Measurements from ENCODE around the gene POTEH.
"Not testable (repeated sequence)": the region's sequence is repeated elsewhere in the genome, so short reads cannot be mapped to it uniquely, and the experiment has no call there.

Gene POTEH

DNA sequence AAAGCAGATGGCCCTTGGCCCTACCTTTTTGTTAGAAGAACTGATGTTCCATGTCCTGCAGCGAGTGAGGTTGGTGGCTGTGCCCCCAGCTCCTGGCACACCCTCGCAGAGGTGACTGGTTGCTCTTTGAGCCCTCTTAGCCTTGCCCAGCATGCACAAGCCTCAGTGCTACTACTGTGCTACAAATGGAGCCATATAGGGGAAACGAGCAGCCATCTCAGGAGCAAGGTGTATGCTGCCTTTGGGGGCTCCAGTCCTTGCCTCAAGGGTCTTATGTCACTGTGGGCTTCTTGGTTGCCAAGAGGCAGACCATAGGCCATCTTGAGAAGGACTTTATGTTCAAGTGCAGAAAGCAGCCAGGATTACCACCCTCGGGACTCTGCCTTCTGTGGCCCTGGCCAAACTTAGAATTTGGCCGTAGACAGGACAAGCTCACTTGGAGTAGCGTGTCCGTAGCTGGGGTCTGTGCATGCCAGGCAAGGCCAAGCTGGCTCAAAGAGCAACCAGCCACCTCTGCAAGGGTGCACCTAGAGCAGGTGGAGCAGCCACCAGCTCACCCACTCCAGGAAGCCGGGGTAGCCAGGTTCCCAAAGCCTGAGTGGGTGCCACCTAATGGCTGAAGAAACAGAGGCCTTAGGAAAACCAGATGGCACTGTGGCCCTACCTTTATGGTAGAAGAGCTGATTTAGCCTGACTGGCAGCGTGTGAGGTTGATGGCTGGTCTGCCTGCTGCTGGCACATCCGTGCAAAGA is 48.5 kb downstream of the POTEH start:
- not testable (repeated sequence) for DNase-seq

DNA sequence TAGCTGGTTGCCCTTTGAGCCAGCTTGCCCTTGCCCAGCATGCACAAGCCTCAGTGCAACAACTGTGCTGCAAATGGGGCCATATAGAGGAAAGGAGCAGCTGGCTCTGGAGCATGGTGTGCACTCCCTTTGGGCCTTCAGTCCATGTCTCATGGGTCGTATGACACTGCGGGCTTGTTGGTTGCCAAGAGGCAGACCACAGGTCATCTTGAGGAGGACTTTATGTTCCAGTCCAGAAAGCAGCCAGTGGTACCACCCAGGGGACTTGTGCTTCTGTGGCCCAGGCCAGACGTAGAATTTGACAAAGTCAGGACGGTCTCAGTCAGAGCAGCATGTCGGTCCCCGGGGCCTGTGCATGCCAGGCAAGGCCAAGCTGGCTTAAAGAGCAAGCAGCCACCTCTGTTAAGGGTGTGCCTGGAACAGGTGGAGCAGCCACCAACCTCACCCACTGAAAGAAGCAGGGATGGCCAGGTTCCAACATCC is 49.1 kb downstream of the POTEH start:
- not testable (repeated sequence) for DNase-seq

DNA sequence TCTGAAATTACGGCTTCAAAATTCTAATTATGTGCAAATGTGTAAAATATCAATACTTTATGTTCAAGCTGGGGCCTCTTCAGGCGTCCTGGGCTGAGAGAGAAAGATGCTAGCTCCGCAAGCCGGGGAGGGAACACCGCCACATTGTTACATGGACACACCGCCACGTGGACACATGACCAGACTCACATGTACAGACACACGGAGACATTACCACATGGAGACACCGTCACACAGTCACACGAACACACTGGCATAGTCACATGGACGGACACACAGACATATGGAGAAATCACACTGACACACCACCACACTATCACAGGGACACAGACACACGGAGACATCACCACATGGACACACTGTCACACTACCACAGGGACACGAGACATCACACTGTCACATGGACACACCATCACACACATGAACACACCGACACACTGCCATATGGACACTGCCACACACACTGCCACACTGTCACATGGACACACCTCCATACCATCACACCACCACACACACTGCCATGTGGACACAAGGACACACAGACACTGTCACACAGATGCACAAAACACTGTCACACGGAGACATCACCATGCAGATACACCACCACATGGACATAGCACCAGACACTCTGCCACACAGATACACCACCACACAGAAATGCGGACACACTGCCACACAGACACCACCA is 58.0 kb downstream of the POTEH start:
- not testable (repeated sequence) for DNase-seq

DNA sequence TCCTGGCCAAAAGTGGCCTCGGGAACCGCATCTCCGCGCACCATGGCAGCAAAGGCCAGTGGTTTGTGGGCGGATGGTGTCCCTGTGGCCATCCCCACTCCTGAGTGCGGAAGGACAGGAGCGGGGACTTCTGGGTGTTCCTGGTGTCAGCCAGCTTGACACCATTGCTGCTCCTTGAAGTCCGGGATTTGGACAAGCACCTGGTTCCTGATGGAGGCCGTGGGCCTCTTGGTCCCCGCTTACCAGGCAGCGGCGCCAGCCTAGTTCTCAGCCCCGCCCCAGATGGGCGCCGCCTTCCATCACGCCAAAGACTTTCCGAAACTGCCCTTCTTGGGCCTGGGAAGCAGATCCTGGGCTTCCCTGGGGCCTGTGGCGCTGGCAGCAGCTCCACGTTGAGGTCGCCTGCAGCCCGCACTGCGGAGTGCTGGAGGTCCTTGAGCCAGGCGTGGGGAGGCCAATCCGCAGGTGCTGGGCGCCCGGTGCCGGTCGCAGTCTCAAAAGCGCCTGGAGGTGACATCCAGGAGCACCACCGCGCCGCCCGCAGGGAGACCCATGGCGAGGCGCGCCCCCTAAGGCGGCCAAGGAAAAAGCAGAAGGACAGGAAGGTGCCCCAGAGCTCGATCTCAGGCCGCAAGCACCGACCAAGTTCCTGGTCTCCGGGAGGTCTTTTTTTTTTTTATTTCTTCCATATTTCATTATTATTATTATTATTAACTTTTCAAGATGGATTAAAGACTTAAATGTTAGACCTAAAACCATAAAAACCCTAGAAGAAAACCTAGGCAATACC is 59.5 kb downstream of the POTEH start:
- not testable (repeated sequence) for DNase-seq

DNA sequence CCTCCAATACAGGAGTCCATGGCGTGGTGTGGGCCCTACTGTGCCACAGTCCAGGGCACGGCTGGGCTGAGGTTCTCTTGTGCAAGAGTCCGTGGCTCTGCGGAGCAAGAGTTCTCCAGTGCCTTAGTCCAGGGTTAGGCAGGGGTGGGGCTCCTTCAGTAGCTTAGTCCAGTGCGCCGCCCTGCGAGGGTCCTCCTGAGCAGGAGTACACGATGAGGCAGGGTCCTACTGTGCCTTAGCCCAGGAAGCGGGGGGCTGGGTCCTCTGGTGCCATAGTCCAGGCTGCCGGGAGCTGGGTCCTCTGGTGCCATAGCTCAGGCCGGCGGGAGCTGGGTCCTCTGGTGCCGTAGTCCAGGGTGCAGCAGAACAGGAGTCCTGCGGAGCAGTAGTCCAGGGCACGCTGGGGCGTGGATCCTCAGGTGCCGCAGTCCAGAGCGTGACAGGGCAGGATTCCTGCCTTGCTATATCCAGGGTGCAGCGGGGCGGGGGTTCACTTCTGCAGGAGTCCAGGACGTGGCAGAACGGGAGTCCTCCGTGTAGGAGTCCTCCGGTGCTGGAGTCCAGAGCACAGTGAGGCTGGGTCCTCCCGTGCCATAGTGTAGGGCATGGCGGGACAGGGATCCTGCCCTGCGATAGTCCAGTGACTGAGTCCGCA is 69.7 kb downstream of the POTEH start:
- not testable (repeated sequence) for DNase-seq

DNA sequence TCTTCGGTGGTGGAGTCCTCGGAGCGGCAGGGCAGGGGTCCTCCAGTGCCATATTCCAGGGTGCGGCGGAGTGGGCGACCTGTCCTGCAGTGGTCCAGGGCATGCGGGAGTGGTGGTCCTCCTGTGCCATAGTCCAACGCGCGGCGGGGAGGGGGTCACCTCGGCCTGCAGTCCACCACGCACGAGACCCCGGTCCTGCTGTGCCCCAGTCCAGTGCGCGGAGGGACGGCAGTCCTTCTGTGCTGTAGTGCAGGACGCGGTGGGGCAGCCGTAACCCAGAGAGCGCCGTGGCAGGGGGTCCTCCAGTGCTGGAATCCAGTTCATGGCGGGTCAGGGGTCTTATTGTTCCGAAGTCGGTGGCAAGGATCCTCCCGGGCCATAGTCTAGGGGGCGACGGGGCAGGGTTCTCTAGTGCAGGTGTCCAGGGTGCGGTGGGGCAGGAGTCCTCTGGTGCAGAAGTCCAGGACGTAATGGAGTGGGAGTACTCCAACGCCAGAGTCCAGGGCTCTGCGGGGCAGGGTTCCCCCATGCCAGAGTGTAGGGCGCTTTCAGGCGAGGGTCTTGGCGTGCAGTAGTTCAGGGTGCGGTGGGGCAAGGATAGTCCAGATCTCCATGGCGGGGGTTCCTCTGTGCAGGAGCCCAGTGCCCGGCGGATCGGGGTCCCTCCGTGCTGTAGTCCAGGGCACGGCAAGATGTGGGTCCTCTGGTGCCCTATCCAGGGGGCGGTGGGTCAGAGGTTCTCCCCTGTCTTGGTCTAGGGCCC is 70.7 kb downstream of the POTEH start:
- DNase-seq, result not testable (repeated sequence)

DNA sequence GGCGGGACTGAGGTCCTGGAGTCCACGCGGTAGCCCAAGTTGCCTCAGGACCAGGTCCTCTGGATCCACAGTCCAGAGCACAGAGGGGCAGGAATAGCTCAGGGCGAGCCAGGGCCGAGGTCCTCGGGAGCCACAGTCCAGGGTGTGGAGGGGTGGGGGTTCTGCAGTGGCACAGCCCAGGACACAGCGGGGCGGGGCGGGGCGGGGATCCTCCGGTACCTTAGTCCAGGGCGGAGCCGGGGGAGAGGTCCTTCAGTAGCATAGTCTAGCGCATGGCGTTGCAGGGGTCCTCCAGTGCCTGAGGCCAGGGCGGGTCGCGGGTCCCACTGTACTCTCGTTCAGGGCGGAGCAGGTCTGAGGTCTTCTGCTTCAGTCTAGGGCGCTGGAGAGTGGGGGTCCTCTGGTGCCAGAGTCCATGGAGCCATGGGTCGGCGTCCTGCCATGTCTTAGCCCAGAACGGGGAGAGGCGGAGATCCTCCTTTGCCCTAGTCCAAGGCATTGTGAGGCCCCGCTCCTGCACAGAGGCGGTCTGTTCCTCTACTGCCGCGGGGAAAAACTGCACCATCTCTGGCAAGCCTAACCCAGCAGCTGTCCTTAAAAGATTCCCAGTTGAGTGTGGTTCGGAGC is 71.4 kb downstream of the POTEH start:
- DNase-seq, result not testable (repeated sequence)

DNA sequence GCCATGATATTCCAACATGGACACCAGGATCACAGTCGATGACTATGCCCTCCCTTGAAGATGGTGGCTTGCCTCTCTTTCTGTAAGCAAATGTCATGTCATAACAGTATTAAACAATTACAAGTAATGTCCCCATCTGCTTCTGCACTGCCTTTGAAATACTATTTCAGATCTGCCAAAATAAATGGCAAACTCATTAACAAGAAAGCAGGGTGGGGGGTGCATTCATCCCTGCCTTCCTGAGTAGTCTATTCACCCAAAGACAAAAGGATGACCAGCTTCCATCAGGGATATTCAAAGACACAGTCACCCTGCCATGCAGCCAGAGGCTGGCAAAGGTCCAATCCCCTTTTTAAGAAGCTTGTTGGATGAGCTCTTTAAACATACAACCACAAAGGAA is 73.7 kb downstream of the POTEH start:
- not testable (repeated sequence) for DNase-seq
